K562 (cell line): ENCODE data around the gene HAUS2. TPM values are rescaled to one million over a fixed set of nuclear protein-coding genes. Genes with fewer than 3 reads are reported as not detected.

Source experiments
- ATAC-seq: fragments of 200-7000 bp; cut with Tn5 transposase; 3 replicates; pipeline ENCODE4 v1.9.1; 2020; ENCODE audit warnings: moderate library complexity
- BruUV-seq: library from RNA; stranded (reverse); fragments of 400-500 nt; replicated peaks from 2 replicates; lab custom pipeline; 2021; lab: Mats Ljungman, UMichigan
- CTCF ChIA-PET: fragments of 300-600 bp; formaldehyde crosslinking; extraction: SDS; loops from one replicate; lab custom pipeline; 2021; ENCODE audit warnings: low intra/inter-chr PET ratio; lab: Yijun Ruan, JAX
- POLR2A ChIA-PET: fragments of 300-600, 350-650 bp; sonication (Branson Sonifier 250); formaldehyde crosslinking; extraction: SDS; loops from one replicate; lab custom pipeline; 2021; ENCODE audit warnings: antibody characterized with exemption, inconsistent platforms; lab: Yijun Ruan, JAX
- DNase-seq, 4 experiments: peaks; one replicate each; pipeline versions ENCODE4 v3.0.0 to v3.0.0-alpha.2; 2011 to 2018; ENCODE audit warnings: low spot score in 3 of 4, mixed read lengths in 3 of 4; ENCODE audit errors: extremely low read depth in 1 of 4
- FAIRE-seq: peaks from 2 replicates; lab custom pipeline; 2011; peaks lifted over from hg19 to GRCh38; lab: Jason Lieb, UNC
- H2AFZ ChIP-seq: 2 replicates; pipeline ENCODE4 v1.6.0; 2011; ENCODE audit warnings: low read depth, low read length, control low read depth, inconsistent platforms
- H3K27ac ChIP-seq: fragments of 200-600 bp; 3 replicates; pipeline ENCODE4 v1.8.0; 2011; ENCODE audit warnings: low read depth, mild to moderate bottlenecking, control low read depth, inconsistent platforms, low read length, moderate library complexity, mixed read lengths; ENCODE audit errors: extremely low read depth
- H3K27me3 ChIP-seq, 2 experiments: fragments of 300-600 bp in 1 of 2; 2 replicates in 1 of 2; 3 replicates in 1 of 2; pipeline versions ENCODE4 v1.6.0 to v1.8.0; 2011; ENCODE audit warnings: inconsistent platforms in 2 of 2, low read length in 2 of 2, mild to moderate bottlenecking in 1 of 2, mixed read lengths in 1 of 2, moderate library complexity in 1 of 2; ENCODE audit not compliant: control insufficient read depth in 2 of 2, insufficient read depth in 2 of 2
- H3K36me3 ChIP-seq: fragments of 300-600 bp; 3 replicates; pipeline ENCODE4 v1.8.0; 2011; ENCODE audit warnings: mild to moderate bottlenecking, low read length, inconsistent platforms; ENCODE audit not compliant: control insufficient read depth, insufficient read depth
- H3K4me1 ChIP-seq, 2 experiments: fragments of 200-600 bp in 1 of 2; replicated peaks in 1 of 2; 2 replicates in 1 of 2; 3 replicates in 1 of 2; pipeline versions ENCODE4 v1.5.1 to v1.8.0; 2011; ENCODE audit warnings: inconsistent platforms in 2 of 2, low read length in 2 of 2, mild to moderate bottlenecking in 1 of 2, mixed read lengths in 1 of 2, moderate library complexity in 1 of 2; ENCODE audit not compliant: control insufficient read depth in 2 of 2, insufficient read depth in 2 of 2
- H3K4me2 ChIP-seq: 2 replicates; pipeline ENCODE4 v1.6.1; 2011; ENCODE audit warnings: low read length, control low read depth, inconsistent platforms, mixed read lengths; ENCODE audit not compliant: insufficient read depth
- H3K4me3 ChIP-seq: fragments of 200-600 bp; sonication (generic), shearing (Covaris generic); 2 replicates; pipeline ENCODE4 v1.5.1; 2016; ENCODE audit warnings: control low read depth, inconsistent platforms
- H3K79me2 ChIP-seq: fragments of 200-600 bp; 3 replicates; pipeline ENCODE4 v1.8.0; 2011; ENCODE audit warnings: low read length, inconsistent platforms; ENCODE audit not compliant: control insufficient read depth, insufficient read depth
- H3K9ac ChIP-seq, 2 experiments: 2 replicates each; pipeline versions ENCODE4 v1.6.0 to v1.6.1; 2011; ENCODE audit warnings: low read depth in 2 of 2, low read length in 2 of 2, control low read depth in 1 of 2, inconsistent platforms in 1 of 2, mild to moderate bottlenecking in 1 of 2, mixed read lengths in 1 of 2; ENCODE audit not compliant: insufficient read depth in 1 of 2
- H3K9me1 ChIP-seq: one replicate; pipeline ENCODE4 v1.6.0; 2011; ENCODE audit warnings: inconsistent platforms, mild to moderate bottlenecking, low read length, moderate library complexity; ENCODE audit not compliant: control insufficient read depth, insufficient read depth
- H3K9me3 ChIP-seq: replicated peaks from 2 replicates; pipeline ENCODE4 v1.5.1; 2011; ENCODE audit warnings: low read depth, low read length, inconsistent platforms; ENCODE audit not compliant: control insufficient read depth, insufficient read depth
- H4K20me1 ChIP-seq: replicated peaks from 2 replicates; pipeline ENCODE4 v1.6.1; 2011; ENCODE audit warnings: low read length, inconsistent platforms, mixed read lengths; ENCODE audit not compliant: control insufficient read depth, insufficient read depth
- ATF1 ChIP-seq, 2 experiments: fragments of 450-650 bp in 1 of 2; IDR thresholded peaks; 2 replicates each; pipeline ENCODE4 v1.6.1; 2016; ENCODE audit warnings: missing compliant biosample characterization in 1 of 2, missing genetic modification characterization in 1 of 2
- CBFA2T3 ChIP-seq: fragments of 450-650 bp; IDR thresholded peaks from 2 replicates; pipeline ENCODE4 v1.6.1; 2017
- CTBP1 ChIP-seq: fragments of 450-650 bp; IDR thresholded peaks from 2 replicates; pipeline ENCODE4 v1.6.1; 2016; ENCODE audit warnings: borderline replicate concordance
- CUX1 ChIP-seq: fragments of 200-800 bp; sonication (Bioruptor generic); IDR thresholded peaks from 2 replicates; pipeline ENCODE4 v1.6.1; 2016; ENCODE audit warnings: missing genetic modification characterization, missing compliant biosample characterization
- KDM1A ChIP-seq, 2 experiments: fragments of 450-650 bp; IDR thresholded peaks; 2 replicates each; pipeline ENCODE4 v1.6.1; 2016; ENCODE audit warnings: mild to moderate bottlenecking in 2 of 2
- KLF1 ChIP-seq: fragments of 450-650 bp; IDR thresholded peaks from 2 replicates; pipeline ENCODE4 v1.6.1; 2016; ENCODE audit warnings: missing genetic modification characterization, missing compliant biosample characterization
- MEIS2 ChIP-seq: fragments of 450-650 bp; IDR thresholded peaks from 2 replicates; pipeline ENCODE4 v1.6.1; 2014; ENCODE audit warnings: mild to moderate bottlenecking; ENCODE audit not compliant: partially characterized antibody
- NFATC3 ChIP-seq: fragments of 450-650 bp; IDR thresholded peaks from 2 replicates; pipeline ENCODE4 v1.6.1; 2017; ENCODE audit warnings: mild to moderate bottlenecking
- NFE2L1 ChIP-seq: fragments of 450-650 bp; IDR thresholded peaks from 2 replicates; pipeline ENCODE4 v1.6.1; 2016; ENCODE audit warnings: missing genetic modification characterization, low read depth, mild to moderate bottlenecking, missing compliant biosample characterization, moderate library complexity, borderline replicate concordance
- SPI1 ChIP-seq: IDR thresholded peaks from 2 replicates; pipeline ENCODE4 v1.6.1; 2011; ENCODE audit warnings: low read depth, low read length, control low read depth, borderline replicate concordance
- TEAD4 ChIP-seq, 2 experiments: sonication (generic) in 1 of 2; formaldehyde crosslinking in 1 of 2; IDR thresholded peaks; 2 replicates each; pipeline versions ENCODE4 v1.6.1 to v1.8.0; 2012 to 2022; ENCODE audit warnings: borderline replicate concordance in 1 of 2, inconsistent platforms in 1 of 2, low read length in 1 of 2, mild to moderate bottlenecking in 1 of 2, missing genetic modification reagents in 1 of 2
- ZFPM2 ChIP-seq: fragments of 250-450 bp; sonication (Bioruptor Pico); IDR thresholded peaks from 2 replicates; pipeline ENCODE4 v1.5.1; 2022; ENCODE audit warnings: mild to moderate bottlenecking
- ZNF655 ChIP-seq: fragments of 250-450 bp; sonication (Bioruptor Pico); IDR thresholded peaks from 2 replicates; pipeline ENCODE4 v1.5.0; 2021
- WGBS: fragments of 100-300 bp; shearing (Covaris generic); methylation state at CpG from one replicate; pipeline ENCODE4 v1.1.6; 2016; ENCODE audit warnings: low coverage, mixed read lengths; ENCODE audit not compliant: insufficient coverage; ENCODE audit errors: missing lambda C conversion rate; 5-methylcytosine and 5-hydroxymethylcytosine counted together
- in situ Hi-C: fragments of 300-500 bp; cut with MboI; formaldehyde crosslinking; loops from 4 replicates; pipeline ENCODE4 v1.15.0; 2018; ENCODE audit warnings: inconsistent platforms, mixed read lengths
- intact Hi-C: fragments of 100-400 bp; cut with micrococcal nuclease; formaldehyde crosslinking; loops from 2 replicates; pipeline ENCODE4 v1.14.2; 2022
- polyA plus RNA-seq, 8 experiments: library from polyadenylated mRNA; depleted of rRNA in 4 of 8; stranded (reverse) in 5 of 8; unstranded in 3 of 8; fragments of >200 nt; fragmentation: Nextera tagmentation in 2 of 8; fragmentation: Illumina TruSeq in 1 of 8; extraction: Ambion mirVana in 2 of 8; extraction: Trizol in 1 of 8; gene quantifications; 2 replicates each; pipeline versions ENCODE4 v1.2.1 to v1.2.3, GENCODE V29; 2011 to 2014; ENCODE audit warnings: inconsistent platforms in 1 of 8, missing spikeins in 1 of 8
- total RNA-seq, 7 experiments: library from RNA; depleted of rRNA in 6 of 7; stranded (reverse); fragments of >200 nt in 6 of 7; fragmentation: Illumina TruSeq in 2 of 7; extraction: Trizol in 2 of 7; gene quantifications; 2 replicates each; pipeline versions ENCODE4 v1.2.1 to v1.2.3, GENCODE V29; 2011 to 2021; ENCODE audit warnings: low replicate concordance in 1 of 7
- TF ChIP-seq, protein P1 (sequence below): fragments of 250-450 bp; sonication (Bioruptor Pico); IDR thresholded peaks from 2 replicates; pipeline ENCODE4 v1.8.0; 2021; ENCODE audit warnings: moderate library complexity, mild to moderate bottlenecking, inconsistent platforms

Gene HAUS2
- total and polyA plus RNA-seq, 9 of the 15 experiments (the other 6 are each of a cell fraction or from before 2014, with no cell fraction given), result 30.6 to 64.9 (median 54.1) TPM

DNA sequence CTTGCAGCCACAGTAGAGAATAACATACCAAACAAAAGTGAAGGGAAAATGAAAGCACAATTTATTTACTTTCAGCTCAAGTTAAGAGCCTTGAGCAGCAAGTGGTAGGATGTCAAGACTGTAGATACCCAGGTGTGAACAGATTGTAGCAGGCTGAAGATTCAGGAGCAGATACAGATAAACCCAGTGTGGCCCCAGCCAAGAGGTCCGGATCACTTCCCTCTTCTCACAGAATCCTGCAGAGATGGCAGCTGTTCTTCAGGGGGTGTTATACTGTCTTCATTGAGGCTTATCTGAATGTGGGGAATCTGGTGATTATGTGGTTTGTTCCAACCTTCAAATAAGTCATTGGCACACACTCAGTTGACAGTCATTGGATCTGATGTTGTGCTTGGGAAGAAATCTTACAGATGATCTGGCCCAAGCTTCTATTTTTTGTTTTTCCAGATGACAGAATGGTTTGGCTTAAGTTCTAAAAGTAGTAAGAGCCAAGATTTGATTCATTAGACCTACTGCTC lies 28.9 kb downstream of the HAUS2 start:
- CTCF ChIA-PET, result no interaction called here
- Histone ChIP-seq H3K4me3 (no peak overlapping the region), H3K27me3 (no peaks in the 10 kb centered on the region), H4K20me1 (0 out of 2 replicates have a peak, but pooled peaks cover 3% of the 10 kb centered on the region), H3K4me1 (peaks cover 22 to 39% of the 10 kb centered on the region in 2 experiments; a peak in 4 of 5 replicates), H3K36me3 (no peaks in the 10 kb centered on the region), H3K9me3 (no peaks in the 10 kb centered on the region), H3K9me1 (no peaks in the 10 kb centered on the region), H3K4me2 (no peak overlapping the region), H3K79me2 (peaks cover 17% of the 10 kb centered on the region; the same call in 2 of the 3 replicates)
- no peak for DNase-seq
- no peak for ATAC-seq
- intact Hi-C loops, result no loop called here
- POLR2A ChIA-PET, result no interaction called here
- no peak for FAIRE-seq
- no TSS peak for BruUV-seq
- WGBS, result 36% methylated on average over 1 of the region's 1 CpG
- in situ Hi-C loops, result no loop called here
- TF ChIP-seq KLF1 (no peak), CUX1 (CRISPR knock-in tag) (no peak), KDM1A (IDR thresholded peaks at IDR 0.05) (0 out of 4 replicates have a peak, but pooled peaks of 1 of the 2 experiments have one; percentile 10), ZNF655 (CRISPR knock-in tag) (no peak), ATF1 (CRISPR knock-in tag; IDR thresholded peaks at IDR 0.05) (no peak), ATF1 (tag; IDR thresholded peaks at IDR 0.05) (no peak), MEIS2 (peak; percentile 3), CBFA2T3 (peak; percentile 39; the same call in 1 of the 2 replicates), NFATC3 (no peak), ZFPM2 (CRISPR knock-in tag) (no peak), NFE2L1 (tag) (no peak), CTBP1 (peak; percentile 51; the same call in 1 of the 2 replicates), TEAD4 (IDR thresholded peaks at IDR 0.05; ENCODE audit: low read length) (0 out of 2 replicates have a peak, but pooled peaks have one; percentile 16), TEAD4 (CRISPR knock-in tag; IDR thresholded peaks at IDR 0.05; ENCODE audit: borderline replicate concordance) (no peak), SPI1 (0 out of 2 replicates have a peak, but pooled peaks have one; percentile 33)
- TF ChIP-seq, protein P1, sequence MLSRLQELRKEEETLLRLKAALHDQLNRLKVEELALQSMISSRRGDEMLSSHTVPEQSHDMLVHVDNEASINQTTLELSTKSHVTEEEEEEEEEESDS (CRISPR knock-in tag), result no peak
- TF ChIP-seq, all 486 proteins: peak for 6
- H3K9ac ChIP-seq, result no peak overlapping the region
- no peak overlapping the region for H3K27ac ChIP-seq
- H2AFZ ChIP-seq, result no peak overlapping the region
